Endodermal cell (in vitro differentiated cells): Measurements from ENCODE around the gene LSG1. TPM values are rescaled to one million over a fixed set of nuclear protein-coding genes. Genes with fewer than 3 reads are reported as not detected.
A peak's percentile ranks its signal among the peaks of the same experiment; 100 is the strongest.

ENCODE experiments used
- DNase-seq: peaks from one replicate; pipeline ENCODE4 v3.0.0-alpha.2; 2017
- H3K27ac ChIP-seq: 2 replicates; pipeline ENCODE4 v1.5.1; 2013; ENCODE audit warnings: mild to moderate bottlenecking, low read depth, low read length, moderate library complexity
- H3K27me3 ChIP-seq: 2 replicates; pipeline ENCODE4 v1.6.1; 2013; ENCODE audit warnings: mild to moderate bottlenecking, low read length, moderate library complexity; ENCODE audit not compliant: insufficient read depth, control insufficient read depth, poor library complexity, severe bottlenecking
- H3K36me3 ChIP-seq: 2 replicates; pipeline ENCODE4 v1.7.0; 2013; ENCODE audit warnings: mild to moderate bottlenecking, low read length, moderate library complexity; ENCODE audit not compliant: control insufficient read depth, insufficient read depth
- H3K4me1 ChIP-seq: one replicate; pipeline ENCODE4 v1.7.0; 2013; ENCODE audit warnings: low read length; ENCODE audit not compliant: control insufficient read depth, insufficient read depth
- H3K4me3 ChIP-seq: 2 replicates; pipeline ENCODE4 v1.5.1; 2013; ENCODE audit warnings: mild to moderate bottlenecking, low read length, moderate library complexity
- H3K9ac ChIP-seq: 2 replicates; pipeline ENCODE4 v1.6.1; 2013; ENCODE audit warnings: mild to moderate bottlenecking, low read length, moderate library complexity; ENCODE audit not compliant: poor library complexity, severe bottlenecking; ENCODE audit errors: extremely low read depth
- H3K9me3 ChIP-seq: 2 replicates; pipeline ENCODE4 v1.6.1; 2013; ENCODE audit warnings: mild to moderate bottlenecking, low read length, moderate library complexity; ENCODE audit not compliant: control insufficient read depth
- H3K27ac Mint-ChIP-seq: 2 replicates; pipeline ENCODE4 v1.8.0; 2020; ENCODE audit warnings: mixed read lengths
- H3K27me3 Mint-ChIP-seq: 2 replicates; pipeline ENCODE4 v1.8.0; 2021; ENCODE audit warnings: mild to moderate bottlenecking, mixed read lengths; ENCODE audit not compliant: insufficient read depth
- H3K36me3 Mint-ChIP-seq: 2 replicates; pipeline ENCODE4 v1.8.0; 2020; ENCODE audit warnings: low read depth, mixed read lengths
- H3K4me1 Mint-ChIP-seq: 2 replicates; pipeline ENCODE4 v1.8.0; 2020; ENCODE audit warnings: mixed read lengths
- H3K4me3 Mint-ChIP-seq: 2 replicates; pipeline ENCODE4 v1.8.0; 2020; ENCODE audit warnings: mild to moderate bottlenecking, moderate library complexity, mixed read lengths
- H3K9me3 Mint-ChIP-seq: 2 replicates; pipeline ENCODE4 v1.8.0; 2020; ENCODE audit warnings: mild to moderate bottlenecking, mixed read lengths
- CTCF ChIP-seq: fragments of 200-600 bp; sonication (generic); conservative IDR thresholded peaks from 2 replicates; pipeline ENCODE4 v1.5.0; 2021; ENCODE audit warnings: antibody characterized with exemption, mild to moderate bottlenecking
- WGBS, 2 experiments: methylation state at CpG; one replicate each; pipeline versions ENCODE4 v1.1.5 to v1.1.7; 2013; ENCODE audit warnings: missing lambda C conversion rate in 2 of 2, mixed read lengths in 1 of 2; ENCODE audit not compliant: insufficient coverage in 1 of 2, insufficient read length in 1 of 2; 5-methylcytosine and 5-hydroxymethylcytosine counted together
- total RNA-seq, 2 donors: library from RNA; stranded (reverse); fragmentation: NEBNext Ultra II Directional in 1 of 2; extraction: Animal tissue kit (Norgen Biotek cat#: 25700) in 1 of 2; gene quantifications; 2 replicates in 1 of 2; 3 replicates in 1 of 2; pipeline ENCODE4 v1.2.1, GENCODE V29; 2021

The LSG1 gene
- total RNA-seq, 2 donors from 2014 or later = 38.3 to 44.7 TPM

GRCh38 chr3:194688200-194688740 lies 16.3 kb upstream of the LSG1 start:
- Histone ChIP-seq H3K36me3 (no peaks in the 10 kb centered on the region), H3K27me3 (peaks cover 35% of the 10 kb centered on the region), H3K9ac (peak overlapping the region; percentile 64), H3K27ac (no peak overlapping the region), H3K4me1 (peaks cover 10% of the 10 kb centered on the region), H3K9me3 (no peaks in the 10 kb centered on the region), H3K4me3 (peak overlapping the region; percentile 83)
- Mint-ChIP-seq H3K36me3 (no peaks in the 10 kb centered on the region), H3K9me3 (no peaks in the 10 kb centered on the region), H3K27ac (peak overlapping the region; percentile 84), H3K4me3 (peak overlapping the region; percentile 70), H3K4me1 (peaks cover 30% of the 10 kb centered on the region), H3K27me3 (peaks cover 26% of the 10 kb centered on the region)
- 20 to 29% methylated on average over 1 to 13 of the region's 16 CpGs for WGBS, 2 experiments
- TF ChIP-seq CTCF = no peak
- peak; percentile 84 for DNase-seq

DNA sequence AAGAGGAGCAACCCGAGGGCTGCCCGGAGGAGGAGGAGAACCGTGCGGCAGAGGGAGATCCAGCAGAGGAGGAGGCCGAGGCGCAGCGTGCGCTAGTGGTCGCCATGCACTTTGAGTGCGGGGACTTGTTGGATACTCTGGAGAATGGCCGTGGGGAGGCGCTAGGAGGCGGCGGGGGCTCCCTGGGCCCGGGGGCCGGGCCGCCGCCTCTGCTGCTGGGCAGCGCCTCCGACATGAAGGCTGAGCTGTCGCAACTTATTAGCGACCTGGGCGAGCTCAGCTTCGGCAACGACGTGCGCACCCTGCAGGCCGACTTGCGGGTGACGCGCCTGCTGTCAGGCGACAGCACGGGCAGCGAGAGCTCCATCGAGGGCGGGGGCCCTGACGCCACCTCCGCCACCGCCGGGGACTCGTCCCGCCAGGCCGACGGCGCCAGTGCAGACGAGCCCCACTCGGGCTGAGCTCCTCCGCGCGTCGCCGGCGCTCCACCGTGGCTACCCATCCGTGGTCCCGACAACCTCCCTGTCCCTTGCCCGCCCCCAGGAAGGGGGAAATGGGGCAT lies 15.7 kb upstream of the LSG1 start:
- H3K36me3 Mint-ChIP-seq = no peaks in the 10 kb centered on the region
- H3K27ac Mint-ChIP-seq = peak overlapping the region; percentile 84

More for the DNA sequence above, 15.7 kb upstream of the LSG1 start:
- Mint-ChIP-seq H3K4me1 (peaks cover 30% of the 10 kb centered on the region), H3K9me3 (no peaks in the 10 kb centered on the region), H3K27me3 (peaks cover 26% of the 10 kb centered on the region), H3K4me3 (peak overlapping the region; percentile 70)
- WGBS, 2 experiments = 0 to 4% methylated on average over 26 to 57 of the region's 57 CpGs
- H3K4me1 ChIP-seq = peaks cover 10% of the 10 kb centered on the region
- H3K27ac ChIP-seq = no peak overlapping the region
- H3K9me3 ChIP-seq = no peaks in the 10 kb centered on the region
- H3K9ac ChIP-seq = peak overlapping the region; percentile 64
- peak; percentile 75 for TF ChIP-seq CTCF
- peak overlapping the region; percentile 83 for H3K4me3 ChIP-seq
- H3K27me3 ChIP-seq = peaks cover 35% of the 10 kb centered on the region
- no peaks in the 10 kb centered on the region for H3K36me3 ChIP-seq
- DNase-seq = peak; percentile 94
